Left renal pelvis (tissue), 4 donors: ENCODE measurements around the gene SDE2. TPM values are rescaled to one million over a fixed set of nuclear protein-coding genes. Genes with fewer than 3 reads are reported as not detected.
"Not testable (repeated sequence)": the region's sequence is repeated elsewhere in the genome, so short reads cannot be mapped to it uniquely, and the experiment has no call there.

Source experiments
- DNase-seq, 4 donors: peaks; one replicate each; pipeline ENCODE4 v3.0.0-alpha.2; 2013; ENCODE audit warnings: low read depth in 4 of 4, low spot score in 3 of 4
- polyA plus RNA-seq, 4 donors: library from polyadenylated mRNA; unstranded; fragments of 120-200 nt; gene quantifications; one replicate each; pipeline ENCODE4 v1.2.1, GENCODE V29; 2013; ENCODE audit not compliant: insufficient read length in 4 of 4

The SDE2 gene
- polyA plus RNA-seq, 4 donors, result 20.0 to 26.8 (median 22.2) TPM

DNA sequence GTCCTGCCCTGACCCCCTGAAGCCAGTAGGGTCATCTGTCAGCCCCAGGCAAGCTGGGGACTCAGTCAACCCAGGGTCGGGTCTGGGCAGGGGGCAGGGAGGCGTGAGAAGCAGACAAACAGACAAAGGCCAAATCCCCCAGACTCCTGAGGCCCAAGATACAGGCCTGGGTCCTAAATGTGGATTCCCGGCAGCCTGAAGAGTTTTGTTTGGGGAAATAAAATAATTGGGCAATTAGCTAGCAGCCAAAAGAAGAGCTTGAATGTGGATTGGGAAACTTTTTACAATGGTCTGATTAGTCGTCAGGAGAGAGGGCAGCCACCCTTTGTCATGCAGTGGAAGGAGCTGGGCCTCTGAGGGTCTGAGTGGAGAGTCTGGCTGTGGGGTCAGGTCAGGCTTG, 53.6 kb downstream of the SDE2 start:
- no peak for DNase-seq

- no peak for DNase-seq
Measured at GRCh38 chr1:225944951-225945350, 54.2 kb downstream of the SDE2 start.

DNA sequence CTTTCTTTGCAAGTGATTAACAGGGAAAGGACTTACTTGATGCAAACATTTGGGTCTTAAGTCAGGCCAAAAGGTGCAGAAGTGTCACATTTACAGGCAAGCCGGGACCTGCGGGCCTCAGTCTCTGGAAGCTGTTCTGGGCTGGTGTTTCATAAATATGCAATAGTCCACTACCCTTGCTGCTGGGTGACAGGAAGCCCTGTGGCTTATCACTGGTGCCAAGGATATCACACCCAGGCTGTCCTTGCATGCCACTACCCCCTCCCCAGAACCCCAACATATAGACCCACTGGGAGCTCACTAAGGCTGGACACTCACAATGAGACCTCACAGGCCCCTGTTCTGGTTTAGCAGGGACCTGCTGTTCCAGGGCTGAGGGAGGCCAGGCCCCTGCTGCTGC, 54.8 kb downstream of the SDE2 start:
- no peak for DNase-seq

DNA sequence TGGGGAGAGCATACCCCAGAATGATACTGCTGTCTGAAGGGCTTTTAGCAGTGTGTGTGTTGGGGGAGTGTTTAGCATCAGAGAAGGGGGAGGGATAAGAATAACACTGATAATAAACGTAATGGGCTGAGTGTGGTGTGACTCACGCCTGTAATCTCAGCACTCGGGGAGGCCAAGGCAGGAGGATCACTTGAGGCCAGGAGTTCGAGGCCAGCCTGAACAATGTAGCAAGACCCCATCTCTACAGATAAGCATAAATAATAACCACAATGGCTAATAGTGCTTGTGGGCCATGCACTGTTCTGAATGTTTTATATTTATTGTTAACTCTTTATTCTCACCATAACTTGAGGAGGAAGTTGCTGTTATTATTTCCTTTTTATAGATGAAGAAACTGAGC, 55.6 kb downstream of the SDE2 start:
- no peak for DNase-seq

- DNase-seq, result no peak
Measured at GRCh38 chr1:225942574-225942973, 56.6 kb downstream of the SDE2 start.

GRCh38 chr1:225941942-225942222, 57.3 kb downstream of the SDE2 start:
- no peak for DNase-seq

DNA sequence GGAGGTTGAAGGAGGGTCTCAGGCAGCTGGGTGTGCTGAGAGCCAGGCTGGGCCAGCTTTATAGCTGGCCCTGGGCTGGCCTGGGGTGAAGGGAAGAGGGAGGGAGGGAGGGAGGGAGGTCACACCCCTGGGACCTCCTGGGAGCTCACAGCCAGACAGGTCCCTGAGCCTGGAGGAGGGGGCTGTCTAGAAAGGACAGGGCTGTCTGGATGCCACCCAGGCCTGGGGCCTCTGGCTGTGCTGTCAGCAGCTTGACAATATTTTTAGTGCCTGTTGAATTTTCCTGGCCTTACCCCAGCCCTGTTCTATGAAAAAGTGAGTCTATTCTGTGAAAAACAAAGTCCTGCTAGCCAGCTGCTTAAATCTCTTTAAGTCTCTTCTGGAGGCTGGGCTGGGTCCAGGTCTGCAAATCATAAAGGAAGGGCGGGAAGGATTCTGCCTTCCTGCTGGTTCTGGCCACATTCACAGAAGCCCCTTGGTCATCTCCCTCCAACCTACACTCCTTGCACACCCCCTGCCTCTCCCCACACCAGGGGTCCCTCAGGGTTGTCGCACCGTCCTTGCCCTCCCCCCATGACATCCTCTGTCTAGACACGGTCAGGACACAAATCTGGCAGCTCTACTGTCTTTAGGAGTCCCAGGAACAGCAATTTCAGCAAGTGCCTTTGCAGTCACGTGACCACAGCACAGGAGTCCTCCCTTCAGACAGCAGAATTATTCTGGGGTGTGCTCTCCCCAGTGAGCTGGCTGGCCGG, 57.8 kb downstream of the SDE2 start, which contains the start of gene LEFTY2:
Gene LEFTY2 (minus strand): TSS at position 34 of the 755 bp plus-strand sequence. CDS start 80 bp downstream, outside the sequence.
- no peak for DNase-seq

DNA sequence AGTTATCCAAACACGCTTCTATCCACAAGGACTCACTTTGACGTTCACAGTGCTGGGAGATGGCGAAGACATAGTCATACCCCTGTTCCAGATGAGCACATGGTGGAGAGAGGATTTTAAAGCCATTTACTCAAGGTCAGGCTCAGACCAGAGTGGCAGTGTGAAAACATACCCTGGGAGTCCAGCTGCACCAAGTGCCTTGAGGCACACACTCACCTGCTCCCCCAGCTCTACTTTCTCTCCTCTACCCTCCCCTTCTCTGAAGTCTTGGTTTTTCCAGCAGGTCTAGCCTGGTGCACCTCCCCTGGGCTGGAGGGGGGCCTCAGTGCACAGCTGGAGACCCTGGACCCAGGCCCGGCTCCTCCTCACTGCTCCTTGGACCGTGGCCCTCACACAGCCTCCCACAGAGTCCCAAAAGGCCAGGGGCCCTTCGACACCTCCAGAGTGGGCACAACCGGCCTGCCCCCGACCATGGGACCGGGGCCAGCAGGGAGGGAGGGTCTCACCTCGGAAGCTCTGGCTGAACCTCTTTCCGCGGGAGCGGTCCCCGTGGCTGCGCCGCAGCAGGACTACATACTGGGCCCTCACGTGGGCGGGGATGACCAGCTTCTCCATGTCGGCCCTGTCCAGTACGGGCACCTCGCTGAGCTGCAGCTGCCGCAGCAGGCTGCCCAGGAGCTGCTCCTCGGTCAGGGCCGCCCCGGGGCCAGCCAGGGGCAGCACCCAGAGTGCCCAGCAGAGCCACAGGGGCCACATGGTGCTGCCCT, 58.6 kb downstream of the SDE2 start:
- DNase-seq, result no peak

- DNase-seq, result not testable (repeated sequence)
Measured at GRCh38 chr1:225939939-225940310, 59.2 kb downstream of the SDE2 start.

GRCh38 chr1:225939097-225939938, 59.8 kb downstream of the SDE2 start:
- DNase-seq, result not testable (repeated sequence)

DNA sequence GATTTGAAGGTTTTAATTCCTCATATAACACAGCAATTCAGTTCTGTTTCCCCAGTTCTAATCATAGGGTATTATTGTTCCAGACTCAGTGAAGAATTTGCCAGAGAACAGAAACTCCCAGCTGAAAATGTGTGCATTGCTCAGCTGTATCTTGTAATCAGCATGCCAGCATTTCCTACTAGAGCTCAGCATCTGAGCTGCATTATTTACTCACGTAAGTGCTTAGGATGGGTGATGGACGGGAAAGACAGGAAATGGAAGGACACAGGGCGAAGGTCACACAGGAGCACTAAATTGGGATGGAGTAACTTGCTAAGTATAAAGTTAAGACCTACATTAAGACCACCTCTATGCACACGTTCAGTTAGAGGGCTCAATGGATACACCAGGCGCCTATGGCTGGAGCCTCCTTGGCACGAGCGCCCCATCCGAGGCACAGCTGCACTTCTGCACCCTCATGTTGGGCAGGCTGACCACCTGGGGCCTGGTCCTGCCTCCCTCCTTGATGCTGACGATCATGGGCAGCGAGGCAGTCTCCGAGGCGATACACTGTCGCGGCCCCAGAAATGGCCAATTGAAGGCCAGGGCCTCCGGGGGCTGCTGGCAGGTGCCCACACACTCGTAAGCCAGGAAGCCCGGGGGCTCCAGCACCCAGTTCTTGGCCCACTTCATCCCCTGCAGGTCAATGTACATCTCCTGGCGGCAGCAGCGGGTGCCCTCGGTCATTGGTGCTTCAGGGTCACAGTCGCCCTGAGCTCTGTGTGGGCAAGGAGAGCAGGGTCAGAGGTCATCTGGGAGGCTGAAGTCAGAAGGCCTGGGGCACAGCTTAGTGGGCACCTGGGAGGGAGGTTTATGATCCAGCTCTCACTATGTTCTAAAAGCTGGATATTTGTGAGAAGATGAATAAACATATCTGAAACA, 61.8 kb downstream of the SDE2 start:
- no peak for DNase-seq

DNA sequence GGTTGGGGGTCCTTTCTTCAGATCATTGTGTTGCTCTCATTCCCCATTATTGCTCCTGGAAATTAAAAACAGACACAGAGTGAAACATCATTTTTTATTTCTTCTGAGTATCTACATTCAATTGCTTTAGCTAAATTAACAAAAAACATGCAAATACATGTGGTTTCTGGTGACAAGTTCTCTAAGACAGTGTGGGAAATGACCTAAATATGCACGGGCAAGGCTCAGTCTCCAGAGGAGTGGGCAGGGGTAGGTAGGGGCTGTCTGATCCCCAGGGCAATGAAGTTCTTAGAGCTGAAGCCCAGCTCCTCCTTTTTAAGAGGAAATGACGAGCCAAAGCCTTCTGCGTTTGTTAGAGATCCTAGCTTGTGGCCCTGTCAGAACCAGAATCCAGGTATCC, 62.6 kb downstream of the SDE2 start:
- no peak for DNase-seq

GRCh38 chr1:225936086-225936485, 63.1 kb downstream of the SDE2 start:
- DNase-seq, result not testable (repeated sequence)

GRCh38 chr1:225934711-225935110, 64.4 kb downstream of the SDE2 start:
- DNase-seq, result no peak

GRCh38 chr1:225933072-225933471, 66.1 kb downstream of the SDE2 start:
- no peak for DNase-seq

Other genes starting within 250 kb of the SDE2 start
- 100 to 1,000 TPM; 328 to 570 (median 426) TPM for gene SRP9, start 221.5 kb downstream of the SDE2 start, polyA plus RNA-seq
- 10 to 100 TPM; 58.2 to 62.9 (median 59.3) TPM for gene EPHX1, start 189.2 kb downstream of the SDE2 start, polyA plus RNA-seq
- gene TMEM63A, start 117.0 kb downstream of the SDE2 start, polyA plus RNA-seq, result 10 to 100 TPM; 37.9 to 84.7 (median 48.4) TPM
- 1 to 10 TPM in 3 of 4 donors, under 1 TPM in 1; 0.46 to 7.0 (median 4.9) TPM for gene LEFTY1, start 110.2 kb downstream of the SDE2 start, polyA plus RNA-seq
- gene PYCR2, start 75.1 kb downstream of the SDE2 start, polyA plus RNA-seq, result 10 to 100 TPM; 42.6 to 64.1 (median 45.8) TPM
- 1 to 10 TPM in 2 of 4 donors, under 1 TPM in 2; 0.75 to 2.4 (median 1.1) TPM for gene LEFTY2, start 58.1 kb downstream of the SDE2 start, polyA plus RNA-seq
- 1,000 to 10,000 TPM; 1,093 to 1,770 (median 1,297) TPM for gene H3-3A, start 63.4 kb upstream of the SDE2 start, polyA plus RNA-seq
- gene ACBD3, start 187.4 kb upstream of the SDE2 start, polyA plus RNA-seq, result 10 to 100 TPM; 52.2 to 78.1 (median 59.8) TPM
- gene MIXL1, start 224.3 kb upstream of the SDE2 start, polyA plus RNA-seq, result under 1 TPM; 0.22 to 0.47 (median 0.35) TPM